Fibroblast of the aortic adventitia (primary cell): ENCODE data around the gene HUNK. TPM values are rescaled to one million over a fixed set of nuclear protein-coding genes. Genes with fewer than 3 reads are reported as not detected.

Experiments
- DNase-seq: peaks from one replicate; pipeline ENCODE4 v3.0.0-alpha.2; 2010; ENCODE audit warnings: low read depth
- H3K4me3 ChIP-seq: 2 replicates; pipeline ENCODE4 v1.5.1; 2011; ENCODE audit warnings: low read depth, mild to moderate bottlenecking, control low read depth, low read length, moderate library complexity
- CTCF ChIP-seq: IDR thresholded peaks from 2 replicates; pipeline ENCODE4 v1.5.1; 2011; ENCODE audit warnings: mild to moderate bottlenecking, low read length, control low read depth, inconsistent platforms; ENCODE audit not compliant: insufficient read depth
- total RNA-seq: library from RNA; depleted of rRNA; stranded (reverse); fragments of >200 nt; gene quantifications from 2 replicates; pipeline ENCODE4 v1.2.3, GENCODE V29; 2012; ENCODE audit warnings: low replicate concordance

The HUNK gene
- total RNA-seq, 1 donor, result 0.45 TPM

GRCh38 chr21:31927689-31928353, 55.0 kb downstream of the HUNK start:
- no peak overlapping the region for H3K4me3 ChIP-seq
- TF ChIP-seq CTCF, result no peak

GRCh38 chr21:31928656-31929055, 55.8 kb downstream of the HUNK start:
- no peak for TF ChIP-seq CTCF
- no peak overlapping the region for H3K4me3 ChIP-seq
- DNase-seq, result no peak

More at GRCh38 chr21:31927689-31928353, 55.0 kb downstream of the HUNK start:
- no peak for DNase-seq

GRCh38 chr21:31929548-31929947, 56.7 kb downstream of the HUNK start:
- H3K4me3 ChIP-seq, result no peak overlapping the region
- no peak for DNase-seq

GRCh38 chr21:31930001-31930400, 57.2 kb downstream of the HUNK start:
- DNase-seq, result no peak
- no peak for TF ChIP-seq CTCF
- H3K4me3 ChIP-seq, result no peak overlapping the region

More at GRCh38 chr21:31929548-31929947, 56.7 kb downstream of the HUNK start:
- no peak for TF ChIP-seq CTCF

GRCh38 chr21:31931644-31932469, 59.0 kb downstream of the HUNK start:
- no peak overlapping the region for H3K4me3 ChIP-seq
- no peak for TF ChIP-seq CTCF
- DNase-seq, result no peak

GRCh38 chr21:31932470-31932764, 59.6 kb downstream of the HUNK start:
- DNase-seq, result no peak
- no peak for TF ChIP-seq CTCF
- no peak overlapping the region for H3K4me3 ChIP-seq
